Breast epithelium (tissue), 3 donors: ENCODE results near the gene CXCL3.

ENCODE experiments used
- POLR2A ChIP-seq: fragments of 450-650 bp; IDR thresholded peaks from one replicate; pipeline ENCODE4 v1.6.1; 2016; ENCODE audit warnings: antibody characterized with exemption, mild to moderate bottlenecking, moderate library complexity
- POLR2AphosphoS5 ChIP-seq, 3 donors: sonication (generic); formaldehyde crosslinking; IDR thresholded peaks; one replicate each; pipeline ENCODE4 v1.6.1; 2017; ENCODE audit warnings: antibody characterized with exemption in 3 of 3
- TF ChIP-seq, protein P1 (sequence below), 3 donors: fragments of 450-650 bp; IDR thresholded peaks; one replicate each; pipeline ENCODE4 v1.5.1; 2016 to 2017; ENCODE audit warnings: antibody characterized with exemption in 3 of 3, mild to moderate bottlenecking in 3 of 3, moderate library complexity in 3 of 3

DNA sequence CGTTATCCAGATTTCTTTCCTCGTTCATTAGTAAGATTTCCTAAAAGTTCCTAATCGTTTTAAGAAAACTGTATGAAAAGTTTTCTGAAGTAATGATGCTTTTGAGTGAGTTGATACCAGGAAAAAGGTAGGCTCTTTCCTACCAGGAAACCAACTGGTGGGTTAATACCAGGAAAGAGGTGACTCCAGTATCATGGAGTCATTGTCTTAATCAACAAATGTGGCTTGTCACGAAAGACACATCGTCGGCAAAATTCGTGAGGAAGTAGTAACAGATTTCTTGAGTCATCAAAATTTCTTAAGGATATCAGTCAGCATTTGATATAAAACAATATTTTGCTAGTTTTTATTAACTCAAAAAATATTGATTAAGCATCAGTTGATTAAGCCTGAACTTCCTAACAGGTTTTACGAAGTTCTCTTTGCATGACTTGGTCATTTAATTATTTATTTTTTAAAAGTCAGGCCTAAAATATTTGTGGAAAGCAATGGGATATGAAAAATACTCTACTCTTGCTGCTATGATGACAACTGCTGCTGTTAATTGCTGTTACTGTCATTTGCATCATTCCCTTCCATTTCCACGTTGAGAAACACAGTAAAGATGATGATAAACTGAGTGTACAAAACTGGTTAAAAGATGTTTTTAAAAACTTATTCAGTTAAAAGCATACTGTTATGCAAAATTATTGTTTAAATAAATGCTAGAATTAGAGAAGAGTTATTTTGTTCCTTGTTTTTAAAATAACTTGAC is 47.3 kb downstream of the CXCL3 start:
- TF ChIP-seq, protein P1, sequence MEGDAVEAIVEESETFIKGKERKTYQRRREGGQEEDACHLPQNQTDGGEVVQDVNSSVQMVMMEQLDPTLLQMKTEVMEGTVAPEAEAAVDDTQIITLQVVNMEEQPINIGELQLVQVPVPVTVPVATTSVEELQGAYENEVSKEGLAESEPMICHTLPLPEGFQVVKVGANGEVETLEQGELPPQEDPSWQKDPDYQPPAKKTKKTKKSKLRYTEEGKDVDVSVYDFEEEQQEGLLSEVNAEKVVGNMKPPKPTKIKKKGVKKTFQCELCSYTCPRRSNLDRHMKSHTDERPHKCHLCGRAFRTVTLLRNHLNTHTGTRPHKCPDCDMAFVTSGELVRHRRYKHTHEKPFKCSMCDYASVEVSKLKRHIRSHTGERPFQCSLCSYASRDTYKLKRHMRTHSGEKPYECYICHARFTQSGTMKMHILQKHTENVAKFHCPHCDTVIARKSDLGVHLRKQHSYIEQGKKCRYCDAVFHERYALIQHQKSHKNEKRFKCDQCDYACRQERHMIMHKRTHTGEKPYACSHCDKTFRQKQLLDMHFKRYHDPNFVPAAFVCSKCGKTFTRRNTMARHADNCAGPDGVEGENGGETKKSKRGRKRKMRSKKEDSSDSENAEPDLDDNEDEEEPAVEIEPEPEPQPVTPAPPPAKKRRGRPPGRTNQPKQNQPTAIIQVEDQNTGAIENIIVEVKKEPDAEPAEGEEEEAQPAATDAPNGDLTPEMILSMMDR (IDR thresholded peaks at IDR 0.05) = no peak
- TF ChIP-seq POLR2AphosphoS5 (IDR thresholded peaks at IDR 0.05) (no peak), POLR2A (no peak)
